HEK293 (cell line): Measurements from ENCODE around the gene MIS18A.

ENCODE experiments used
- GLIS1 ChIP-seq: fragments of 450-650 bp; formaldehyde crosslinking; IDR thresholded peaks from 2 replicates; pipeline ENCODE4 v1.5.1; 2016; ENCODE audit warnings: missing biosample characterization, missing genetic modification characterization
- MEIS1 ChIP-seq: sonication (generic); formaldehyde crosslinking; IDR thresholded peaks from 2 replicates; pipeline ENCODE4 v1.8.1; 2022; ENCODE audit warnings: missing genetic modification reagents, mild to moderate bottlenecking, borderline replicate concordance
- SCRT1 ChIP-seq: fragments of 450-650 bp; formaldehyde crosslinking; IDR thresholded peaks from 2 replicates; pipeline ENCODE4 v1.5.1; 2016; ENCODE audit warnings: missing biosample characterization, missing genetic modification characterization, borderline replicate concordance
- SCRT2 ChIP-seq: fragments of 450-650 bp; formaldehyde crosslinking; IDR thresholded peaks from 2 replicates; pipeline ENCODE4 v1.5.1; 2016; ENCODE audit warnings: missing biosample characterization, missing genetic modification characterization
- ZBTB1 ChIP-seq: fragments of 450-650 bp; formaldehyde crosslinking; IDR thresholded peaks from 2 replicates; pipeline ENCODE4 v1.5.1; 2016; ENCODE audit warnings: missing biosample characterization, missing genetic modification characterization
- ZFHX2 ChIP-seq: fragments of 450-650 bp; formaldehyde crosslinking; conservative IDR thresholded peaks from 2 replicates; pipeline ENCODE4 v1.5.1; 2016; ENCODE audit warnings: missing biosample characterization, missing genetic modification characterization
- ZNF155 ChIP-seq: fragments of 450-650 bp; formaldehyde crosslinking; IDR thresholded peaks from 2 replicates; pipeline ENCODE4 v1.5.1; 2016; ENCODE audit warnings: missing biosample characterization, missing genetic modification characterization
- ZNF157 ChIP-seq: fragments of 450-650 bp; formaldehyde crosslinking; IDR thresholded peaks from 2 replicates; pipeline ENCODE4 v1.5.1; 2016; ENCODE audit warnings: missing biosample characterization, missing genetic modification characterization
- ZNF324 ChIP-seq: fragments of 450-650 bp; formaldehyde crosslinking; IDR thresholded peaks from 2 replicates; pipeline ENCODE4 v1.5.1; 2016; ENCODE audit warnings: missing biosample characterization, missing genetic modification characterization
- ZNF335 ChIP-seq: fragments of 450-650 bp; formaldehyde crosslinking; conservative IDR thresholded peaks from 2 replicates; pipeline ENCODE4 v1.5.1; 2016; ENCODE audit warnings: missing biosample characterization, missing genetic modification characterization
- ZNF423 ChIP-seq: fragments of 450-650 bp; formaldehyde crosslinking; IDR thresholded peaks from 2 replicates; pipeline ENCODE4 v1.5.1; 2016; ENCODE audit warnings: missing biosample characterization, missing genetic modification characterization
- ZNF514 ChIP-seq: fragments of 450-650 bp; formaldehyde crosslinking; IDR thresholded peaks from 2 replicates; pipeline ENCODE4 v1.5.1; 2016; ENCODE audit warnings: missing biosample characterization, missing genetic modification characterization
- ZNF549 ChIP-seq: fragments of 450-650 bp; IDR thresholded peaks from 2 replicates; pipeline ENCODE4 v1.5.1; 2018; ENCODE audit warnings: missing biosample characterization, missing genetic modification characterization, mild to moderate bottlenecking, inconsistent platforms, moderate library complexity
- ZNF677 ChIP-seq: fragments of 450-650 bp; IDR thresholded peaks from 2 replicates; pipeline ENCODE4 v1.5.0; 2018; ENCODE audit warnings: missing biosample characterization, mild to moderate bottlenecking, missing genetic modification characterization, moderate library complexity
- ZNF701 ChIP-seq: fragments of 450-650 bp; formaldehyde crosslinking; IDR thresholded peaks from 2 replicates; pipeline ENCODE4 v1.5.1; 2016; ENCODE audit warnings: missing biosample characterization, missing genetic modification characterization
- ZNF777 ChIP-seq: fragments of 450-650 bp; formaldehyde crosslinking; IDR thresholded peaks from 2 replicates; pipeline ENCODE4 v1.5.1; 2017; ENCODE audit warnings: missing biosample characterization, missing genetic modification characterization, borderline replicate concordance
- ZSCAN23 ChIP-seq: fragments of 450-650 bp; formaldehyde crosslinking; IDR thresholded peaks from 2 replicates; pipeline ENCODE4 v1.5.1; 2016; ENCODE audit warnings: missing biosample characterization, missing genetic modification characterization
- TF ChIP-seq, protein P1 (sequence below): fragments of 450-650 bp; formaldehyde crosslinking; IDR thresholded peaks from 2 replicates; pipeline ENCODE4 v1.5.1; 2016; ENCODE audit warnings: missing biosample characterization, missing genetic modification characterization
- TF ChIP-seq, protein P2 (sequence below): fragments of 450-650 bp; formaldehyde crosslinking; IDR thresholded peaks from 2 replicates; pipeline ENCODE4 v1.5.1; 2016; ENCODE audit warnings: missing biosample characterization, missing genetic modification characterization
- TF ChIP-seq, protein P3 (sequence below): fragments of 450-650 bp; formaldehyde crosslinking; IDR thresholded peaks from 2 replicates; pipeline ENCODE4 v1.5.1; 2017; ENCODE audit warnings: missing biosample characterization, missing genetic modification characterization
- TF ChIP-seq, protein P4 (sequence below): fragments of 450-650 bp; formaldehyde crosslinking; IDR thresholded peaks from 2 replicates; pipeline ENCODE4 v1.5.1; 2017; ENCODE audit warnings: missing biosample characterization, missing genetic modification characterization
- TF ChIP-seq, protein P5 (sequence below): fragments of 450-650 bp; formaldehyde crosslinking; IDR thresholded peaks from 2 replicates; pipeline ENCODE4 v1.5.1; 2016; ENCODE audit warnings: missing biosample characterization, missing genetic modification characterization
- TF ChIP-seq, protein P6 (sequence below): fragments of 450-650 bp; formaldehyde crosslinking; IDR thresholded peaks from 2 replicates; pipeline ENCODE4 v1.5.1; 2016; ENCODE audit warnings: missing biosample characterization, missing genetic modification characterization, low read depth
- TF ChIP-seq, protein P7 (sequence below): fragments of 450-650 bp; formaldehyde crosslinking; IDR thresholded peaks from 2 replicates; pipeline ENCODE4 v1.5.1; 2016; ENCODE audit warnings: missing biosample characterization, missing genetic modification characterization

The MIS18A gene

DNA sequence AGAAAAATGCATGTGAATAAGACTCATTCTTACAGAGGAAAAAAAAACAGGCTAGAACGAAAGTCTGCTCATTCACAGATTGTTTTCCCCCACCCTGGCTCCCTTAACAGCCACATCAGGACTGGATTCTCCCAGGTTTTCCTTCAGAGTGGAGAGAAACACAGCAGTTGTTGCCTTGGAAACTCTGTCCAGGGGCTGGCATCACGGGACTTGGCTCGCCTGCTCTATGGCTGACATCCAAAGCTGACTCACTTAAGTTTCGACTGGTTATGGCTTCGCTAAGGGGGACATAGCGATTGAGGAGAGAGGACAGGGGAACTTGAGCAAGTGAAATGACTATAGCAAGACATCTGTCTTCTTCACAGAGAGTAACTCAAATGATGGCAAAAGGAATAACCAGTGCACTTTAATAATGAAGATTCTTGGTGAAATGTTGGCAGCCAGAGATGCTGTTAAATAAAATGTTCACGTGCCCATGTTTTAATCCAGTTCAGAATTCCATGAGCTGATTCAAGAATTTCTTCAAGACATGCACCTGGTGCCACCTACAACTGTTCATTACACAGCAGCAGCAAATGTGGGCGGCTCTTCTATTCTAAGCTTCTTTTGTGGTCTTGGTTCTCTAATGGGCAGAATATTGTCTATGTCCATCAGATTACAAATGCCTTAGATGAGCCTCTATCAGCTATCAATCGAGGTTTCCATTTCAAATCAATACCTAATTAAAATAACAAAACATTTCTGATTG, 21.8 kb downstream of the MIS18A start (continued):
- TF ChIP-seq, protein P1, sequence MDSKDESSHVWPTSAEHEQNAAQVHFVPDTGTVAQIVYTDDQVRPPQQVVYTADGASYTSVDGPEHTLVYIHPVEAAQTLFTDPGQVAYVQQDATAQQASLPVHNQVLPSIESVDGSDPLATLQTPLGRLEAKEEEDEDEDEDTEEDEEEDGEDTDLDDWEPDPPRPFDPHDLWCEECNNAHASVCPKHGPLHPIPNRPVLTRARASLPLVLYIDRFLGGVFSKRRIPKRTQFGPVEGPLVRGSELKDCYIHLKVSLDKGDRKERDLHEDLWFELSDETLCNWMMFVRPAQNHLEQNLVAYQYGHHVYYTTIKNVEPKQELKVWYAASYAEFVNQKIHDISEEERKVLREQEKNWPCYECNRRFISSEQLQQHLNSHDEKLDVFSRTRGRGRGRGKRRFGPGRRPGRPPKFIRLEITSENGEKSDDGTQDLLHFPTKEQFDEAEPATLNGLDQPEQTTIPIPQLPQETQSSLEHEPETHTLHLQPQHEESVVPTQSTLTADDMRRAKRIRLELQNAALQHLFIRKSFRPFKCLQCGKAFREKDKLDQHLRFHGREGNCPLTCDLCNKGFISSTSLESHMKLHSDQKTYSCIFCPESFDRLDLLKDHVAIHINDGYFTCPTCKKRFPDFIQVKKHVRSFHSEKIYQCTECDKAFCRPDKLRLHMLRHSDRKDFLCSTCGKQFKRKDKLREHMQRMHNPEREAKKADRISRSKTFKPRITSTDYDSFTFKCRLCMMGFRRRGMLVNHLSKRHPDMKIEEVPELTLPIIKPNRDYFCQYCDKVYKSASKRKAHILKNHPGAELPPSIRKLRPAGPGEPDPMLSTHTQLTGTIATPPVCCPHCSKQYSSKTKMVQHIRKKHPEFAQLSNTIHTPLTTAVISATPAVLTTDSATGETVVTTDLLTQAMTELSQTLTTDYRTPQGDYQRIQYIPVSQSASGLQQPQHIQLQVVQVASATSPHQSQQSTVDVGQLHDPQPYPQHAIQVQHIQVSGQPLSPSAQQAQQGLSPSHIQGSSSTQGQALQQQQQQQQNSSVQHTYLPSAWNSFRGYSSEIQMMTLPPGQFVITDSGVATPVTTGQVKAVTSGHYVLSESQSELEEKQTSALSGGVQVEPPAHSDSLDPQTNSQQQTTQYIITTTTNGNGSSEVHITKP (tag by site-specific recombination), result peak; percentile 72
- TF ChIP-seq SCRT1 (tag by site-specific recombination) (no peak), ZNF777 (tag by site-specific recombination) (no peak), ZNF549 (tag by site-specific recombination) (no peak), ZNF514 (tag by site-specific recombination) (no peak), ZNF677 (no peak), ZFHX2 (tag by site-specific recombination) (no peak), ZNF155 (tag by site-specific recombination) (no peak), ZBTB1 (no peak), MEIS1 (no peak), ZNF423 (no peak), GLIS1 (peak; percentile 75), ZNF701 (no peak), ZNF324 (tag by site-specific recombination) (peak; percentile 45; the same call in 1 of the 2 replicates), ZSCAN23 (tag by site-specific recombination) (no peak), SCRT2 (no peak), ZNF157 (no peak), ZNF335 (tag by site-specific recombination) (peak; percentile 21; the same call in 1 of the 2 replicates)
- TF ChIP-seq, protein P2, sequence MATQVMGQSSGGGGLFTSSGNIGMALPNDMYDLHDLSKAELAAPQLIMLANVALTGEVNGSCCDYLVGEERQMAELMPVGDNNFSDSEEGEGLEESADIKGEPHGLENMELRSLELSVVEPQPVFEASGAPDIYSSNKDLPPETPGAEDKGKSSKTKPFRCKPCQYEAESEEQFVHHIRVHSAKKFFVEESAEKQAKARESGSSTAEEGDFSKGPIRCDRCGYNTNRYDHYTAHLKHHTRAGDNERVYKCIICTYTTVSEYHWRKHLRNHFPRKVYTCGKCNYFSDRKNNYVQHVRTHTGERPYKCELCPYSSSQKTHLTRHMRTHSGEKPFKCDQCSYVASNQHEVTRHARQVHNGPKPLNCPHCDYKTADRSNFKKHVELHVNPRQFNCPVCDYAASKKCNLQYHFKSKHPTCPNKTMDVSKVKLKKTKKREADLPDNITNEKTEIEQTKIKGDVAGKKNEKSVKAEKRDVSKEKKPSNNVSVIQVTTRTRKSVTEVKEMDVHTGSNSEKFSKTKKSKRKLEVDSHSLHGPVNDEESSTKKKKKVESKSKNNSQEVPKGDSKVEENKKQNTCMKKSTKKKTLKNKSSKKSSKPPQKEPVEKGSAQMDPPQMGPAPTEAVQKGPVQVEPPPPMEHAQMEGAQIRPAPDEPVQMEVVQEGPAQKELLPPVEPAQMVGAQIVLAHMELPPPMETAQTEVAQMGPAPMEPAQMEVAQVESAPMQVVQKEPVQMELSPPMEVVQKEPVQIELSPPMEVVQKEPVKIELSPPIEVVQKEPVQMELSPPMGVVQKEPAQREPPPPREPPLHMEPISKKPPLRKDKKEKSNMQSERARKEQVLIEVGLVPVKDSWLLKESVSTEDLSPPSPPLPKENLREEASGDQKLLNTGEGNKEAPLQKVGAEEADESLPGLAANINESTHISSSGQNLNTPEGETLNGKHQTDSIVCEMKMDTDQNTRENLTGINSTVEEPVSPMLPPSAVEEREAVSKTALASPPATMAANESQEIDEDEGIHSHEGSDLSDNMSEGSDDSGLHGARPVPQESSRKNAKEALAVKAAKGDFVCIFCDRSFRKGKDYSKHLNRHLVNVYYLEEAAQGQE (tag by site-specific recombination), result no peak
- TF ChIP-seq, protein P3, sequence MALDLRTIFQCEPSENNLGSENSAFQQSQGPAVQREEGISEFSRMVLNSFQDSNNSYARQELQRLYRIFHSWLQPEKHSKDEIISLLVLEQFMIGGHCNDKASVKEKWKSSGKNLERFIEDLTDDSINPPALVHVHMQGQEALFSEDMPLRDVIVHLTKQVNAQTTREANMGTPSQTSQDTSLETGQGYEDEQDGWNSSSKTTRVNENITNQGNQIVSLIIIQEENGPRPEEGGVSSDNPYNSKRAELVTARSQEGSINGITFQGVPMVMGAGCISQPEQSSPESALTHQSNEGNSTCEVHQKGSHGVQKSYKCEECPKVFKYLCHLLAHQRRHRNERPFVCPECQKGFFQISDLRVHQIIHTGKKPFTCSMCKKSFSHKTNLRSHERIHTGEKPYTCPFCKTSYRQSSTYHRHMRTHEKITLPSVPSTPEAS (tag by site-specific recombination), result no peak
- TF ChIP-seq, protein P4, sequence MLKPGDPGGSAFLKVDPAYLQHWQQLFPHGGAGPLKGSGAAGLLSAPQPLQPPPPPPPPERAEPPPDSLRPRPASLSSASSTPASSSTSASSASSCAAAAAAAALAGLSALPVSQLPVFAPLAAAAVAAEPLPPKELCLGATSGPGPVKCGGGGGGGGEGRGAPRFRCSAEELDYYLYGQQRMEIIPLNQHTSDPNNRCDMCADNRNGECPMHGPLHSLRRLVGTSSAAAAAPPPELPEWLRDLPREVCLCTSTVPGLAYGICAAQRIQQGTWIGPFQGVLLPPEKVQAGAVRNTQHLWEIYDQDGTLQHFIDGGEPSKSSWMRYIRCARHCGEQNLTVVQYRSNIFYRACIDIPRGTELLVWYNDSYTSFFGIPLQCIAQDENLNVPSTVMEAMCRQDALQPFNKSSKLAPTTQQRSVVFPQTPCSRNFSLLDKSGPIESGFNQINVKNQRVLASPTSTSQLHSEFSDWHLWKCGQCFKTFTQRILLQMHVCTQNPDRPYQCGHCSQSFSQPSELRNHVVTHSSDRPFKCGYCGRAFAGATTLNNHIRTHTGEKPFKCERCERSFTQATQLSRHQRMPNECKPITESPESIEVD (tag by site-specific recombination), result no peak
- TF ChIP-seq, protein P5, sequence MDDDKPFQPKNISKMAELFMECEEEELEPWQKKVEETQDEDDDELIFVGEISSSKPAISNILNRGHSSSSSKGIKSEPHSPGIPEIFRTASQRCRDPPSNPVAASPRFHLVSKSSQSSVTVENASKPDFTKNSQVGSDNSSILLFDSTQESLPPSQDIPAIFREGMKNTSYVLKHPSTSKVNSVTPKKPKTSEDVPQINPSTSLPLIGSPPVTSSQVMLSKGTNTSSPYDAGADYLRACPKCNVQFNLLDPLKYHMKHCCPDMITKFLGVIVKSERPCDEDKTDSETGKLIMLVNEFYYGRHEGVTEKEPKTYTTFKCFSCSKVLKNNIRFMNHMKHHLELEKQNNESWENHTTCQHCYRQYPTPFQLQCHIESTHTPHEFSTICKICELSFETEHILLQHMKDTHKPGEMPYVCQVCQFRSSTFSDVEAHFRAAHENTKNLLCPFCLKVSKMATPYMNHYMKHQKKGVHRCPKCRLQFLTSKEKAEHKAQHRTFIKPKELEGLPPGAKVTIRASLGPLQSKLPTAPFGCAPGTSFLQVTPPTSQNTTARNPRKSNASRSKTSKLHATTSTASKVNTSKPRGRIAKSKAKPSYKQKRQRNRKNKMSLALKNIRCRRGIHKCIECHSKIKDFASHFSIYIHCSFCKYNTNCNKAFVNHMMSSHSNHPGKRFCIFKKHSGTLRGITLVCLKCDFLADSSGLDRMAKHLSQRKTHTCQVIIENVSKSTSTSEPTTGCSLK (tag by site-specific recombination), result no peak
- TF ChIP-seq, protein P6, sequence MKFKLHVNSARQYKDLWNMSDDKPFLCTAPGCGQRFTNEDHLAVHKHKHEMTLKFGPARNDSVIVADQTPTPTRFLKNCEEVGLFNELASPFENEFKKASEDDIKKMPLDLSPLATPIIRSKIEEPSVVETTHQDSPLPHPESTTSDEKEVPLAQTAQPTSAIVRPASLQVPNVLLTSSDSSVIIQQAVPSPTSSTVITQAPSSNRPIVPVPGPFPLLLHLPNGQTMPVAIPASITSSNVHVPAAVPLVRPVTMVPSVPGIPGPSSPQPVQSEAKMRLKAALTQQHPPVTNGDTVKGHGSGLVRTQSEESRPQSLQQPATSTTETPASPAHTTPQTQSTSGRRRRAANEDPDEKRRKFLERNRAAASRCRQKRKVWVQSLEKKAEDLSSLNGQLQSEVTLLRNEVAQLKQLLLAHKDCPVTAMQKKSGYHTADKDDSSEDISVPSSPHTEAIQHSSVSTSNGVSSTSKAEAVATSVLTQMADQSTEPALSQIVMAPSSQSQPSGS (tag by site-specific recombination), result no peak
- TF ChIP-seq, protein P7, sequence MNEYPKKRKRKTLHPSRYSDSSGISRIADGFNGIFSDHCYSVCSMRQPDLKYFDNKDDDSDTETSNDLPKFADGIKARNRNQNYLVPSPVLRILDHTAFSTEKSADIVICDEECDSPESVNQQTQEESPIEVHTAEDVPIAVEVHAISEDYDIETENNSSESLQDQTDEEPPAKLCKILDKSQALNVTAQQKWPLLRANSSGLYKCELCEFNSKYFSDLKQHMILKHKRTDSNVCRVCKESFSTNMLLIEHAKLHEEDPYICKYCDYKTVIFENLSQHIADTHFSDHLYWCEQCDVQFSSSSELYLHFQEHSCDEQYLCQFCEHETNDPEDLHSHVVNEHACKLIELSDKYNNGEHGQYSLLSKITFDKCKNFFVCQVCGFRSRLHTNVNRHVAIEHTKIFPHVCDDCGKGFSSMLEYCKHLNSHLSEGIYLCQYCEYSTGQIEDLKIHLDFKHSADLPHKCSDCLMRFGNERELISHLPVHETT (tag by site-specific recombination), result no peak
